ENCODE results near the gene CTDNEP1.

Gene CTDNEP1

GRCh38 chr17:7215136-7215638, 36.3 kb downstream of the CTDNEP1 start:
- no peak for DNase-seq (ENCODE audit: low read depth in 2 of 2)

DNA sequence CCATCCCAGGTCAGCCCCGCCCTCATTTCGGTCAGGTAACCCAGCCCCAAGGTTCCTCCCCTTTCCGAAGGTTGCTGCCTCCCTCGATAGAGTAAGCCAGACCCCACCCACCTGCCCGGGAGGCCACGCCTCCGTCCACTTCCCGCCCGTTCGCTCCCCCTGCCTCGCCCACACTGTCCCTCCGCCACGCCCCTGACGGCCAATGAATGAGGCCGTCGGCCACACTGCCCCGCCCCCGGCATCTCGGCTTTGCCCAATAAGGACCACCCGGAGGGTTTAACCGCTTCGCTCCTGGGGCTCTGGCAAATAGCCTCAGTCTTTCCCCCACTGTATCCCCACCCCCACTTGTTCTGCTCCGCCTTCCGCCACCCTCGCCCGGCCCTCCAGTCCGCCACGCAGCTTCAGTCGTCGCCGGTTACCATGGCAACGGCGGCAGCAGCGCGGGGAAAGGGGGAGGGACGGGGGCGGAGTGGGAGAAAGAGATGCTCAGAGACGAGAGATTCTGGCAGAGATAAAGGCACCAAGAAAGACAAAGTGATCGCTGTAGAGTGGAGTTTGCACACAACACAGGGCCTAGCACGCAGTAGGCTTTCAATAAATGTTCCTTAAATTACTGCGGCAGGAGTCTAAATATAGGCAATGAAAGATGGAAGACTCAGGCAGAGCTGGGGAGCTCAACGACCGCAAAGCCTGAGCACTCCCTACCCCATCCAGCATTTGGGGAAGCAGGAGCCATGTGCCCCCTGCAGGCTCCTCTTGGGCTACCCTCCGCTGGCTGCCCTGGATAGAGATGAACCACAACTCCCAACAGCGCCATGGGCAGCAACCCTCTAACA, 37.0 kb downstream of the CTDNEP1 start:
- DNase-seq (ENCODE audit: low read depth in 2 of 2), result peak; percentile 95 to 98

- DNase-seq (ENCODE audit: low read depth in 2 of 2), result peak in 1 of 2 donors; percentile 20
Measured at GRCh38 chr17:7213895-7214299, 37.6 kb downstream of the CTDNEP1 start.

GRCh38 chr17:7211491-7212273, 39.9 kb downstream of the CTDNEP1 start:
- no peak for DNase-seq (ENCODE audit: low read depth in 2 of 2)

GRCh38 chr17:7208754-7209460, 42.6 kb downstream of the CTDNEP1 start:
- DNase-seq (ENCODE audit: low read depth in 2 of 2), result no peak

DNA sequence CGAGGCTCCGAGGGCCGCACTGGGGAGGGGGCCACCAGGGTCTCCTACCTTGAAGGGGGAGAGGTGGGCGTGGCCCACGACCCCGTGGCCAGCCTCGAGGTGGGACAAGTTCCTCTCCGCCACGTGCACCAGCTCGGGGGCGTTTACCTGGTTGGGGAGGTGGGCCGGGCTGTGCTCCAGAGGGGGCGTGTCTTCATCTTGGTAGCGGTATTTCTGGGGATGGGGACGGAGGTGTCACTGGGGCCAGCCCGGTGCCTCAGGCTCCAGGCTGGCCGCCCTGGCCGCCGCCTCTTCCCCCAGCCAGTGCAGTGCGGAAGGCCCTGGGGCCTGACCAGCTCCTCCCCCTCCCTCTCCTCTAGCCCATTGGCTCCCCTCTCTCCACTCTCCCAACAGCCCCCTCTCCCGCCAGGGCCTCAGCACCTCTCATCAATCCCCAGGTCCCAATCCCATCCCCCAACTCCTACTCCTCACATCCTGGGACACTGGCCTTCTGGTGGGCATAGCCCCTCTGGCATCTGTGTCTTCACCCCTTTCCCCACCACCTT, 43.4 kb downstream of the CTDNEP1 start:
- no peak for DNase-seq (ENCODE audit: low read depth in 2 of 2)

- DNase-seq (ENCODE audit: low read depth in 2 of 2), result no peak
Measured at GRCh38 chr17:7207120-7208001, 44.2 kb downstream of the CTDNEP1 start.

- DNase-seq (ENCODE audit: low read depth in 2 of 2), result no peak
Measured at GRCh38 chr17:7205561-7205960, 46.0 kb downstream of the CTDNEP1 start.

DNA sequence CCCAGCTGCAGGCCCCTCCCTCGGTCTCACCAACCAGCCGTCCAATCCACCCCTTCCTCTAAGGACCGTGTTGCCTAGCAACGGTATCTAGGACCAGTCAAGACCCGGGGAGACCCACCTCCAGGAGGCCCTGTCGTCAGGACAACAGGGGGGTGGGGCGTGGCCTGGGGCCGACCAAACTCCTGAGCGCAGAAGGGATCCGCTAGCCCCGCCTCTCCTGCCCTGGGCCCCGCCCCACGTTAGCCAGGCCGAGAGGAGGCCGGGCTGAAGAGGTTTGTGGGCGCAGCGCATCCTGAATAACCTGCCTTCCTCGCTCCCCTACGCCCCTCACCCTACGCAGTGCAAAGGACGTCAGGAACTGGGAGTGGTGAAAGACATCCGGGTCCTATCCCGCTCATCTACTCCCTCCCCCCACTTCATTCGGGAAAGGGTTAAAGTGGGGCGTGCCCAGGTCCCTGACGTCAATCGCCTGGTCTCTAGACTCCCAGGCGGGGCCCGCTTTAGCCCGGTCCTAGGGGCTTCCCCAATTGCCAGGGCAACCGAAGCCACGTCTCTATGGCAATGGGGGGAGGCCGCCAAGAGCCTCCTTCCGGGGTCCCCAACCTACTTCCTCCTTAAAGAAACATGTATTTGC, 46.6 kb downstream of the CTDNEP1 start:
- DNase-seq (ENCODE audit: low read depth in 2 of 2), result peak; percentile 85 to 88

- DNase-seq (ENCODE audit: low read depth in 2 of 2), result no peak
Measured at GRCh38 chr17:7204336-7204735, 47.2 kb downstream of the CTDNEP1 start.

DNA sequence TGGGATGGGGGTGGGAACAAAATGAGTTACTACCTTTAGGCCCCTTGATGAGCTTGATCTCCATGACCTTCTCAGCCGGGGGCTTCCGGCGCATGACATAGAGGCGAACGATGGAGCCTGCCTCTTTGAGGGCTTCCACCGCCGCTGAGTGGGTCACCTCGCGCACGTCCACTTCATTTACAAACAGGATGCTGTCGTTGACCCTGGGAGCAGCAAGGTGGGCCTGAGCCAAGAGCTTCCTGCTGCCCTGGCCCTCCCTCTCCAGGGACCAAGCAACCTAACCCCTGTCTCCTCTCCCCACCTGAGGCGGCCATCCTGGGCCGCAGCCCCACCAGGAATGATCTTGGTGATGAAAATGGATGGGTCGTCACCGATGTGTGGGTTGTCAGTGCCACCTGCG, 48.1 kb downstream of the CTDNEP1 start:
- no peak for DNase-seq (ENCODE audit: low read depth in 2 of 2)

- DNase-seq (ENCODE audit: low read depth in 2 of 2), result no peak
Measured at GRCh38 chr17:7196651-7197401, 54.7 kb downstream of the CTDNEP1 start.

DNA sequence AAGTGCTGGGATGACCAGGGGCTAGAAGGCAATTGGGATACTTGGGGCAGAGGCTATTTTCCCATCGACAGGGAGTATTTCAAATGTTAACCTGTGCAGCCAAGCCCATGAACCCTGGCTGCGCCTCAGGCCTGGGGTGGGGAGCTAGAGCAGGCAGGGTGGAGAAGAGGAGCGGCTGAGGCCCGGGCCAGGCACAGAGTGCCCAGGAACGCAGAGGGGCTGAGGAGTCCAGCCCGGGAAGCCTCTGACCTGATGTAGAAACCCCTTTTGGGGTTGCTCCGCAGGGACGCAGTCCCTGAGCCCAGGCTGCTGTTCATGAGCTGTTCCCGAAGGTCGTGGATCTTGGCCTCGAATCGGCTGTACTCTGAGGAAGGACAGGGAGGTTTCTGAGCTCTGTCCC, 55.6 kb downstream of the CTDNEP1 start:
- DNase-seq (ENCODE audit: low read depth in 2 of 2), result no peak
